GM19438 (cell line): Measurements from ENCODE around the gene EMID1.

Experiments
- ATAC-seq: cut with Tn5 transposase; IDR thresholded peaks from one replicate; pipeline ENCODE4 v1.9.1; 2021; ENCODE audit warnings: low read depth; ENCODE audit not compliant: unreplicated experiment

The EMID1 gene

DNA sequence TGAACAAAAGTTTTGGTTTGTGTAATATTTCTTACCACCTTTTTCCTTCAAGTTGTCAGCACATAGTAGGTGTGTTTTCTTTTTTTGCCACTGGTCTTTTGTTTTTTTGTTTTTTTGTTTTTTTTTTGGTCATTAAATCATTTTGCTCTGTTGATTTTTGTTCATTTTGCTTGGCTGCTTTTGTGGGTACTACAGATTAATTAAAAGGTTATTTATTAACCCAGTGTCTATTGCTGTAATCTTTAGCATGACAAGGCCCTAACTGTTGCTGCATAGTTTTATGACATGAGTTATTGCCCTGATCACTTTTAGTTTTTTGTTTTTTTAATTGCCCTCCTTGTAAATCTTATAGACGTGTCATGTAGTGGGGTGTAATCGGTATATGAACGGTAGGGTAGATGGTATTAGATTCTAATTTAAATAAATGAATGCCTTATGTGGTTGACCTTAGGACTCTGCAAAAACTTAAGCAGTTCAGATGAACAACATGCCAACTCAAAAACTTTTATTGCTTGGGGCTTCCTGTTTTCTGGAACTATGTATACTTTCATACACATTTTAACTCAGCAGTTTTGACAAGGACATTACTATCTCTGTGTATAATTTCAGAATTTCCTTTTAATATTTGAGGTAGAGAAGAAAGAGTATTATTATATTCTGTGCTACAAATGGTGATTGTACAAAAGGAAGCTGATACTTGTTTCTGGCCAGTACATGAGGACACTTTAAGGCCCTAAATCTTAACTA lies 70.3 kb downstream of the EMID1 start:
- ATAC-seq = no peak

GRCh38 chr22:29277927-29278326 lies 72.2 kb downstream of the EMID1 start:
- ATAC-seq = no peak

DNA sequence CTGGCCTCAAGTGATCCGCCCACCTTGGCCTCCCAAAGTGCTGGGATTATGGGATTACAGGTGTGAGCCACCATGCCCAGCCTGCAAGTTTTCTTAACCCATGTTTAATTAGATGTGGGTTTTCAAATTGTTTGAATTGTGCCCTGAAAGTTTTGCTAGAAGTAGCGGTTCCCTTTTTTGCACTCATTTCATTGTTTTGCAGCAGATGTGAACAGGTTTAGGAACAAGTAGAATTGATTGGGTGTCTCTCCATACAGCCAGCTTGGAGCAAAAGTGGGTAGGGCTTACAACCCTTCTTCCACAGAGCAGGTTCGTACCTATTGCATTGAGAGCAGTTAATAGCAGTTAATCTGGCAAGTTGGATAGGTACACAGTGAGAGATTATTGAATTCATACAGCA lies 78.5 kb downstream of the EMID1 start:
- no peak for ATAC-seq

DNA sequence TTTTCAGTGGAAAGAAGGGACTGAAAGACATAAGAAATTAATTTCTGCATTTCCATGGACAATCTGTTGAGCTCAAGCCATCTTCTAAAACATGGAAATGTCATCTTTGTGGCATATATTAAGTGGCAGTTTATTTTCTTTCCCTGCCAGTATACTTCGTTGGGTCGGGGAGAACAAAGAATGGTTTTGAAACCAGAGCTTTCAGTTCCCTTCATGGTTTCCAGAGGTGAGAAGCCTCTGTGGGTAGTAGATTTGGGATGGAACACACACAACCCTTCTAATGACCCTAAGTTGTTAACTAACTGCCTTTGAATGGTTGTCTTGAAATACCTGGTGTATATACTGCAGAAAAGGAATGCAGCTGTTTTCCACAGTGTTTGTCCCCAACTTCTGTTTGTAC lies 83.1 kb downstream of the EMID1 start:
- no peak for ATAC-seq

- ATAC-seq = no peak
Measured at GRCh38 chr22:29290061-29290460, 84.4 kb downstream of the EMID1 start.

DNA sequence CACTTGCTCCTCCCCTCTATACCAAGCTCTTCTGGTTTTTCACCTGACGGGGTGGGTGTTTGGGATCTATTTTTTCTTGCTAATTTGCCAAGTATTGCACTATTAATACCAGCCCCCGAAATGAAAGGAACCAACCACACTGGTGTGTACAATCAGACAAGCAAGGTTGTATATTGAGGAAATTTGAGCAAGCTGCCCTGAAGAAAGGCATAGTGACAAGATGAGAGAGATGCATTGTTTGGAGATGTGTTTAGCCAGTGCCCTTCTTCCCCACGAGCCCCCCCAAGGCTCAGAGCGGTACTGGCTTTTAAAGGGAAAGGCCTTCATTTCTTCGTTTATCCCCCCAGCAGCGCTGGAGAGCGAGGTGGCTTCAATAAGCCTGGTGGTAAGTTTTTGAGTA lies 85.5 kb downstream of the EMID1 start:
- no peak for ATAC-seq

GRCh38 chr22:29292379-29292778 lies 86.7 kb downstream of the EMID1 start:
- ATAC-seq = no peak

DNA sequence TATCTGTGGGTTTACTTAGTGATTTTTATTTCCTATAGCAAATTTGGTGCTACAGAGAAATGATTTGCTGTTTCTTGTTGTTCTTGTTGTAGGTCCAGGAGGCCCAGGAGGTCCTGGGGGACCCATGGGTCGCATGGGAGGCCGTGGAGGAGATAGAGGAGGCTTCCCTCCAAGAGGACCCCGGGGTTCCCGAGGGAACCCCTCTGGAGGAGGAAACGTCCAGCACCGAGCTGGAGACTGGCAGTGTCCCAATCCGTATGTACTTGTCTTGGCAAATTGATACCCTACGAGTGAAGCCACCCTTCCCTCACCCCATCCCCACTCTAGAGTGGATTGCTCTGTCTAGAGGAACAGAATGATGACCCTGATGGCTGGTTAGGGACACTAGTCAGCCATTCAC lies 92.9 kb downstream of the EMID1 start:
- ATAC-seq = no peak

- no peak for ATAC-seq
Measured at GRCh38 chr22:29299136-29299900, 93.6 kb downstream of the EMID1 start.

DNA sequence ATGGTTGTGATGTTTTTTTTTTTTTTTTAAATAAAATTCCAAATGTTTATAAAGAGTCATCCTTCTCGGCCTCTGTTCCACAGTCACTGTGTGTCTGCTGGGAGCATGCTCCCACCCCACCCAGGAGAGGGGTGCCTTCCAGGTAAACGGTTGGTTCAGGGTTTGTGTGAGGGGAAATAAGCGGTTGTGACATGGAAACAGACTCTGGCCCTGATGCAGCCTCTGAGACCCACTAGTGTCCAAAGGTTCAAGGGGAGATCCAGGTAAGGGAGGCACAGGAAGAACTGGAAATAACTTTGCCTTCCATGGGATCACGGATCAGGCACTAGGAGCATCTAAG lies 94.7 kb downstream of the EMID1 start:
- no peak for ATAC-seq

- ATAC-seq = no peak
Measured at GRCh38 chr22:29300807-29301601, 95.3 kb downstream of the EMID1 start.

GRCh38 chr22:29301716-29302401 lies 96.2 kb downstream of the EMID1 start:
- no peak for ATAC-seq

DNA sequence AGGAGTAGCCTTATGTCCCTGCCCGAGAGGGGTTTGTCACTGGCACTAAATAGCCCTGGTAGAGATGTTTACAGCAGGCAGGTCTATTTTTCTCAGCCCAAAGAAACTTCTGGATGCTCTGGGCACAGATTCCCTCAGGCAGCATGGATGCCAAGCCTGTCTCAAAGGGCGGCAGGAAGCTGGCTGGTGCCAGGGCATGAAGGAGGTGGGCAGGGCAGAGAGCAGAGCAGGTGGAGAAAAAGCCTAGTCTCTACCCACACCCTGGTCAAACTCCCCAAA lies 96.6 kb downstream of the EMID1 start:
- ATAC-seq = no peak

GRCh38 chr22:29302681-29303465 lies 97.2 kb downstream of the EMID1 start:
- ATAC-seq = no peak

DNA sequence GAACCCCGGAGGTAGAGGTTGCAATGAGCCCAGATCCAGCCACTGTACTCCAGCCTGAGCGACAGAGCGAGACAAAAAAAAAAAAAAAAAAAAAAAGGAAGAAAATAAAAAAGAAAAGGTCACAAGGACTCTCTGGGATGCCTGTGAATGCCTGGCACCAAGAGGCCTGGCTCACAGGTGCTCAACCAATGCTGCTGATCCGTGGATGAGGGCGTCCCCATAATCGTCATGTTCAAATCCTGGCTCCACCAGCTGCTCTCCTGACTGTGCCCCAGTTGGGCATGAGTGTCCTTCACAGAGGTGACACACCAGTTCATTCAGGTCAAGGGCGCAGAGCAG lies 100.1 kb downstream of the EMID1 start:
- no peak for ATAC-seq

DNA sequence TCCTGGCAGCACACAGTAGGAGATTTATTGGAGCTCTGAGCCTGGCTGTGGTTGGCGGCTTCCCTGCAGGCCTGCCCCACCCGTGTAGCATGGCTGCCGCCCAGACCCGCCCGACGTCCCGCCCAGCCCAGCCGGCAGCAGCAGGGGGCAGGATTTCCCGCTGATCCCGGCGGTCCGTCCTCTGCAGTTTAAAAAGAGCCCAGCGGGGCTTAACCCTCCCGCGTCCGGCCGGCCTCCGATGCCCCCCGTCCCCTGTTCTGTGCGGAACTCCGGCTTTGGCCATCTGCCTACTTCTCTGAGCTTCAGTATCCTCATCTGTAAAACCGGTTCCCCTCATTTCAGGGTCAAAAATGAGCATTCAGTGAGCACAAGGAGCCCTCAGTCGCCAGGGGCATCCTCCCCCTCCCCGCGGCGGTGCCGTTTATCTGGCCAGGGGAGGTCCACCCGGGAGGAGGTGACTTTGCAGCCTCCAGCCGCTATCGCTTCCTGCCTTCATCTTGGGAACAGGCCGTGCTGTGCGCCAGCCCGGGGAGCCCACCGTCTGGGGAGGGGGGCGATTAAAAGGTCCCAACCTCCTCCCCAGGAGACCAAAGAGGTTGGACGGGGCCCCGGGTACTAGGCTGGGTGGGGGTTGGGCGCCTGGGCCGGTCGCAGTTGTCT lies 100.6 kb downstream of the EMID1 start, which contains the start of gene GAS2L1:
Gene GAS2L1 (plus strand): TSS at position 476 of the 660 bp plus-strand sequence. CDS start 1,456 bp downstream, outside the sequence.
- ATAC-seq = no peak

GRCh38 chr22:29306835-29307595 lies 101.3 kb downstream of the EMID1 start:
- no peak for ATAC-seq

DNA sequence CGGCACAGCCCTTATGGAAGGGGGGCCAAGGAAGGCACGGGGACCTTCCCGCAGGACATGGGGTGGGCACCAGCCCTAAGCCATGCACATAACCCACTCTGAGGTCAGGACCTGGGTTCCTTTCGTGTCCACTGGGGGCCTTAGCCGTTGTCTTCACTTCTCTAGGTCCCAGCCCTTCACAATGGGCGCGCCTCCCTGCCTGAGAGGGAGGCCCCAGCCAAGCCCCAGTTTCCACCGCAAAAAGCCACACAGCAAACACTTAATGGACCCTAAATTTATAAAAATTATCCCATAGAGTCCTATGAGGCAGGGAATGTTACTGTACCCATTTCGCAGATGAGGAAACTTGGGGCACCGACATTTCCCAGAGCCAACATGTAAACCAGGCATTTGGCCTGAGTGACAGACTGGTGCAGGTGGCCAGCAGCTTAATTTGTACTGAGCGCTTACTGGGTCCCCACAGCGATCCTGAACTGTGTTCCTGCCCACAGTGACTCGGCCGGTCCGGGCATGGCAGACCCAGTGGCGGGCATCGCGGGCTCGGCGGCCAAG lies 102.0 kb downstream of the EMID1 start:
- ATAC-seq = no peak
